GM19035 (cell line): ENCODE measurements around the gene CDK4.

Source experiments
- ATAC-seq: cut with Tn5 transposase; IDR thresholded peaks from one replicate; pipeline ENCODE4 v1.9.1; 2021; ENCODE audit not compliant: unreplicated experiment

The CDK4 gene

DNA sequence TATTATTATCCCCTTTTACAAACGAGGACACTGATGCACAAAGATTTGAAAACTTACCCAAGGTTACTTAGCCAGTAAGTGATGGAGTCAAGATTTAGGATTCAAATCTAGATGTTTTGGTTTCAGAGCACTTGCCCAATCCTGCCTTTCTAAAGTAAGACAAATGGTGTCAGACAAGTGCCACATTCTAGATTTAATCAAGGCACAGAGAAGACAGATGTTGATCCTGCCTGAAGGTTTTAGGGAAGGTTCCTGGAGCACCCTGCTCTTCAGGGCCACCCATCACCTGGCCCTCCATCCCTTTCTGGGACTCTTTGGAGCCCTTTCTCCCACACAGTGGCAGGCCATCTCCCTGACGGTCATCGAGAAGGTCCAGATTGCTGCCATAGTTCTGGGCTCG is 5.7 kb upstream of the CDK4 start:
- no peak for ATAC-seq

DNA sequence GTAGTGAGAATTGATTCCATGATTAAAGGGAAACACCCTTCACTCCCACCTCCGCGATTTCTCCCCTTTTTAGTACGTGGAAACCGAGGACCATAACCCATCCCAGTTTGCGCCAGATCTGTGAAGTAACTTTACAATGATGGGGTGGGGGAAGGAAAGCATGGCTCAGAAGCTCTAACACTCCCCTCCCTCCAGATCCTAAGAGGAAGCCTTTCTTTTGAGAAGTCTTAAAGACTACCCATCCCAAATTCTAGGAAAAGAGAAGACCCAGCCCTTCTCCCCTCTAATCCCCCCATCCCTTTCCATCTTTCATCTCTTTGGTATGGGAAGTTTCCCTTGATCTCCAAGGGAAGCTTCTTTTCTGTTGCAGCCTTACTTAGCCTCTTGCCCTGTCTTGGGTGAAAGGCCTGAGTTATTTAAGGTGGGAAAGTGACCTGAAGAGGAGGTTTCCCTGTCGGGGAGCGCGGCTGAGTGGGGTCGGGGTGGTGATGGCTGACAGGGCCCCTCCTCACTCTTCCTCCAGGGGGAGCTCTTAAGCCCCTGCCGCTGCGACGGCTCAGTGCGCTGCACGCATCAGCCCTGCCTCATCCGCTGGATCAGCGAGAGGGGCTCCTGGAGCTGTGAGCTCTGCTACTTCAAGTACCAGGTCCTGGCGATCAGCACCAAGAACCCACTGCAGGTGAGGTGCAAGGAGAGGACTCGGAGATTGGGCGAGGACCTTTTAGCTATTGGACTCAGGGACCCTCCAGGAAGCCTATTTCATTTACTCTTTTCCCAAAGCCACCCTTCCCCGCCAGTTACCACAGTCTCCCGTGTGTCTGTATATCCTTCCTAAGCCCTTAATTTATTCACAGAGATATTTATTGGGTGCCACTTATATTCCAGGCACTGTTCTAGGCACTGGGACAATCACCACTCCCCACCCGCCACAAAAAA is 4.6 kb upstream of the CDK4 start:
- no peak for ATAC-seq

DNA sequence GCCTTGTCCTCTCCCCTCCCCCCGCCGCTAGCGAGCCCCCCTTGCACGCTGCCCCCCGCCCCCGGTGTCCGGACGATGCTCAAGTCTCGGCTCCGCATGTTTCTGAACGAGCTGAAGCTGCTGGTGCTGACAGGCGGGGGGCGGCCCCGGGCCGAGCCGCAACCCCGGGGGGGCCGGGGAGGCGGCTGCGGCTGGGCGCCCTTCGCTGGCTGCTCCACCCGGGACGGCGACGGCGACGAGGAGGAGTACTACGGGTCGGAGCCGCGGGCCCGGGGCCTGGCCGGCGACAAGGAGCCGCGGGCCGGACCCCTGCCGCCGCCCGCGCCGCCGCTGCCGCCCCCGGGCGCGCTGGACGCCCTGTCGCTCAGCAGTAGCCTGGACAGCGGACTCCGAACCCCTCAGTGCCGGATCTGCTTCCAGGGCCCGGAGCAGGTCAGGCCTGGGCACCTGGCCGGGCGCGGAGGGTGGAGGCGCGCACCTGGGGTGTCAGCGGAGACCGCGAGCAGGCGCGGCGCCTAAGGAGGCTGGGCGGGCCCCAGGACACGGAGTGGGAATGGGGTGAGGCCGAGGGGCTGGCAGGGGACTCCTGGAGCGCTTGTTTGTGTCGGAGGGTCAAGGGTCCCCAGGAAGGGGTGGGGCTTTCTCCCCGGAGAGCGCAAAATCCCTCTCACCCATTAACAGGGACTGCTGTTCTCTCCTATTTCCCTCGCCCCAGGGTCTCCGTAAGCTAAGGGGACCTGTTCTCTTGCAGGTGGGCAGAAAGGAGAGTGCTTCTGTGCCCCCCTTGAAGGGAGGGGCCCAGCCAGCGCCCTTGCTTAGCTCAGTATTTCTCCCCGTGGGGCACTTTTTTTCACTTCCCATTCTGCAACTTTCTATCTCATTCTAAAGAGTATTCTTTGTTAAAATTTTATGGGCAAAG is 3.6 kb upstream of the CDK4 start:
- no peak for ATAC-seq

DNA sequence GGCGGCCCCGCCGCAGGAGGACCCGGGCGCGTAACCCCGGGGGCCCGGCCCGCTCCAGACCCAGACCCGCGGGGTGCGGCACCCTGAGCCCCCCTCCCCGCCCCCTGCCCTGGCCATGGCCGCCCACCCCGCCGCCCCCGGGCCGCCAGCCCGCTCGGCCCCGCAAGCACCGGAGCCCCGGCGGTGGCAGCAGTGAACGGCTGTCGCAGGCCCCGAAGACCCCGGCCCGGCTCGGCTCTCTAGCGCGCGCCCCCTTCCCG is 3.0 kb upstream of the CDK4 start:
- no peak for ATAC-seq

DNA sequence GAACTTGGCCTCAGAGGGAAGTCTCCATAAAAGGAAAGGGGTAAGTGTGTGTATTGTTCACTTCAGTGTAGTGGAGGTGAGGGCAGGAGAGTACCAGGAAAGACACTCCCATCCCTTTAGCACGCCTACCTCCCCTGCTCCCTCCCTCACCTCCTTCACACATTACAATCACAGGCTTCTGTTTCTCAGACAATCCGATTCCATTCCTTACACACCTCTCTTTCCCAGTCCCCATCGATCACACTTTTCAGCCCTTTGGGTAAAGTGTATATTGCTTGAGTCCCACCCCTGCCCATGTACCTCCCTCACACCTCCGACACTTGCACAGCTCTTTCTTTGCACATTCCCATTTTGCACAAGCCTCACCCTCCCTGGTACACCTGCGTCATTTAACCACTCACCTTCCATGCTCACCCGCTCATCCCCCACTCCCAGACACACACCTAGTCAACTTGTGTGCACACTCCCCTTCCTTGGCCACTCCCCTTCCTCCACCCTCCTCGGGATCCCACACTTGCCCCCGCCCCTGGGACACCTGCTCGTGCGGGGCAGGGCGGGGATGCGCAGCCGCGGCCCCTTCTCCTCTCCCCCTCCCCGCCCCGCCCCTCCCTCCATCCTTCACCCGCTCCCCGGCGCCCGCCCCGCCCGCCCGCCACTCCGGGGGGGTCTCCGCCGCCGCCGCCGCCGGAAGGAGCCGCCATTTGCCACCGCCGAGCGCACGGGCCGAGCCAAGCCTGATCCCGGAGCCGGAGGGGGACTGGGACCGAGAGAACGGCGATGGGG is 2.5 kb upstream of the CDK4 start, which contains the start of gene MARCHF9:
TSS of gene MARCHF9 (plus strand) at position 693 of the 783 bp plus-strand sequence. CDS start 426 bp downstream, outside the sequence.
- ATAC-seq: peak; percentile 31

DNA sequence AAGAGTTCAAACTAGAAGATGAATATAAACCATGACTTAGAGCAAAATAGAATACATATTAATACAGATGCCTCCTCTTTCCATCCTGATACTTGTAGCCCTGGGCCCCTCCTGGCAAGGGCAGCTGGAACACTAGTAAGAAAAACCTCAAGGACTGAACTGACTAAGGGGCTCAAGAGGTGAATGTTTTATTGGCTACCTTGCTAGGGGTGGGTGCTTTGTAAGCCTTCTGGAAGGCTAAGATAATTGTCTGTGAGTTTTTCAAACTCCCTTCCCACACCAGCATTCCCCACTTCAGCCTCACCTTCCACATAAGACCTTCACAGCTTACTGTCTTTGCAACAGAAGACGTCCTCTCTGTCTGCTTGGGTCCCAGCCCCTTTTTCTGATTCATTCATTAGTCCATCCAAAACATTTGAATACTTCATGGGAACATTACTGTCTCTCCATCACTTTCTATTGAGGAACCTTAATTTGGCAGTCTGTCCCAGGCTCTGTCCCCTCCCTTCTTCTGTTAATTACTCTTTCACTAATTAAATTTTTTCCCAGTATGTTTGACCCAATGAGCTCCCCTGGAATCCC is 1.7 kb upstream of the CDK4 start:
- no peak for ATAC-seq

DNA sequence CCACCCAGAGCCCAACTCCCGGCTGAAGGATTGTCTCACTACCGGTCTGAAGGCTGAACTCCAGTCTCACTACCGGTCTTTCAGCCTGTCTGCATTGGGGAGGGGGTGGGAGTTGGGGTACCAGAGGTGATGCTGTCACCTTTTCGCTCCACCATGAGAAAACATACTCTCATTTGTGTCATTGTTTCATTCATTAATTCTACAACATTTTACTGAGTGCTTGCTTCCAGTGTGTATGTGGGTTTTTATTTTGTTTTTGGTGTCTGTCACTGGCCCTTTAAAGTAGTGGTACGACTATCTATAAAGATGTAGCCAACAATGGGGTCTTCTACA is 524 bp upstream of the CDK4 start:
- ATAC-seq: no peak

DNA sequence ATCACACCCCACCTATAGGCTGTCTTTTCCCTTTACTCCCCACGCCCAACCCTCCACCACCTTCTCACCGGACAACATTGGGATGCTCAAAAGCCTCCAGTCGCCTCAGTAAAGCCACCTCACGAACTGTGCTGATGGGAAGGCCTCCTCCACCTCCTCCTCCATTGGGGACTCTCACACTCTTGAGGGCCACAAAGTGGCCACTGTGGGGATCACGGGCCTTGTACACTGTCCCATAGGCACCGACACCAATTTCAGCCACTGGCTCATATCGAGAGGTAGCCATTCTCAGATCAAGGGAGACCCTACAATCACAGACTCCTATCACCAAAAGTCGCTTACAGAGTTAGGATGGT is 700 bp downstream of the CDK4 start:
- no peak for ATAC-seq

DNA sequence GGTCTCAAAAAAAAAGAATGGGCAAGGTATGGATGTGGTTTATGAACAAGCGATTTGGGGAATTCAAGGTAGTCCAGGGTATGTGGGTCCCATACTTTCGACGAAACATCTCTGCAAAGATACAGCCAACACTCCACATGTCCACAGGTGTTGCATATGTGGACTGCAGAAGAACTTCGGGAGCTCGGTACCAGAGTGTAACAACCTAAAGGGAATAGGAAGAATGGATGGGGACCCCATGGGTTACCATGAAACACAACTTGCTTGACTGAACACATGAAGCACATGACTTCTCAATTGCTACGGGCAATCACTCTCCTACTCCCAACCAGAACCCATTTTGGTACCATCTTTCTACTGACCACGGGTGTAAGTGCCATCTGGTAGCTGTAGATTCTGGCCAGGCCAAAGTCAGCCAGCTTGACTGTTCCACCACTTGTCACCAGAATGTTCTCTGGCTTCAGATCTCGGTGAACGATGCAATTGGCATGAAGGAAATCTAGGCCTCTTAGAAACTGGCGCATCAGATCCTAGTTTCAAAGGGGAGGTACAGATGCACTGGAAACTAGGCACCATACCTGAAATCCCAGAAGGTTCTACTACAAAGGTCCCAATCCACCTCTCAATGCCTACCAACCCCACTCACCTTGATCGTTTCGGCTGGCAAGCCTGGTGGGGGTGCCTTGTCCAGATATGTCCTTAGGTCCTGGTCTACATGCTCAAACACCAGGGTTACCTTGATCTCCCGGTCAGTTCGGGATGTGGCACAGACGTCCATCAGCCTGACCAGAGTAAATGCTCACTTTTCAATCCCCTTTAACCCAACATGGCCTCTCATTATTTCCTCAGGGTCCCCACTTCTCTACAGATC is 1.3 kb downstream of the CDK4 start:
- no peak for ATAC-seq

DNA sequence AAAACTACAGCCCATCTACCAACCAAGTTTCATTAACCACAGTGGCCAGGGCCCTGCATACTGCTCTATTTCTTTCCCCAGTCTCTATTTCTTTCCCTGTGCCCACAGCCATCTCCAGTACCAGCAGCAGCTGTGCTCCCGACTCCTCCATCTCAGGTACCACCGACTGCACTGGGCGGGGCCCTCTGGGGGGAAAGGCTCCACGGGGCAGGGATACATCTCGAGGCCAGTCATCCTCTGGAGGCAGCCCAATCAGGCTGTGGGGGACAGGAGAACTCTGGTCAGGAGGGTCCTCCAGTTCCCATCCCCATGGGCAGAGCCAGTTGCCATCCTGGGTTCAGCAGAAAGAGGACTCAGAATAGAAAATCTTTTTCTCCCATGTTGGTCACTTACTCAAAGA is 3.0 kb downstream of the CDK4 start:
- ATAC-seq: no peak

DNA sequence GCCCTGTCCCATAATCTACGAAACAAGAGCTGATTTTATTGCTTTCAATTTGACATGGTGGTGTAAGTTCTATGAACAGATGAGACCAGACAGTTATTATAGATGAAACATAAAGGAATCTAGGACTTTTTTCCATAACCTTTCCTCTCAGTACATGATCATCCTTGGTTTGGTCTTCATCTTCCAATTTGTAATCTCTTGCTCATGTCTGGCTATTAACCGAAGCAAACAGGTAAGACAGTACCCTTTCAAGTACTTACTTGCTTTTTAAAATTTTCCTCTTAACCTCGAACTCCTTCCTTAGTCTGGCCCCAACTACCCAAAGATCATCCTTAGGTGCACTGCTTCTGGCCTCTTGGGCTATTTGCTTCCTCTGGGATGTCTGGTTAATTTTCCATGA is 6.1 kb downstream of the CDK4 start:
- ATAC-seq: no peak

DNA sequence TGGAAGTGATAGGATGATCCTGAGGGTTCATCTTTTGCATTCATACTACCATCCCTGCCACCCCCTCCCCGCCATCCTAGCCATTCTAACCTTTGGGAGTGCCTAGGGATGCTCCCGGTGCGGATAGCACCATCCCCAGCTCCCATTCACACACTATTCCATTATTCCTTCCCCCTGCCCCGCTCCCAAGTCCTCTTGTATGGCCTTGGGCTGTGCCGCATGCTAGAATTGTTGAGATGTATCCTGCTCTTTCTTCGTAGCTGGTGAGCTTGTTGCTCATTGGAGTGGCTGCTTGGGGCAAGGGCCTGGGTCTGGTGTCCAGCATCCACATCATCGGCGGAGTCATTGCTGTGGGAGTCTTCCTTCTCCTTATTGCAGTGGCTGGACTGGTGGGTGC is 6.6 kb downstream of the CDK4 start:
- no peak for ATAC-seq

DNA sequence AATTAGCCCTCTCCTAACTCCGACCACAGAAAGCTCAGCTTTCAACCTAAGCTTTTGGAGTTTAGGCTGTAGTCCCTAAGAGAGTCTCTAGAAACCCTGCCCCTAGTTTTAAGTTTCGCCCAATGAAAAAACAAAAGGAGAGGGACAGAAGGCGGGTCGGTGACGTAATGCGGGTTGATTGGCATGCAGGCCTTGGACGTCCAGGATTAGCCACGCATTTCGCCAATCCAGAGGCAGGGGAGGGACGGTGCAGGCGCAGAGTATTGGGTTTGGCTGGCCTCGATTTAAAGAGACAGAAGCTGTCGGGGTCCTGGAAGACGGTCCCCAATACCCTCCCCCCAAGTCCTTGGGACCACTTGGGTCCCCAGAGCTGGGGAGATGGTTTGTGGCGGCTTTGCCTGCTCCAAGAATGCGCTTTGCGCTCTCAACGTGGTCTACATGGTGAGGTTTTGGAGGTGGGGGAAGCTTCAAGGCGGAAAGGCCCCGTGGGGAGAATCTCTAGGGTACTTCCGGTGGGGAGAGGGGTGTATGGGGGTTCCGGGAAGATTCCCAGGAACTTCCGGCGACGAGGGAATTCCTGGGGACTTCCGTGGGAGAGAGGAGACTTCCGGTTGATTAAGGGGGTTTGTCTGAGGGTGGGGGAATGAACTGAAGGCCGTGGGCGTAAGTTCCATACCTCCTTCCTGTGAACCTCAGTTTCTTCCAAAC is 7.2 kb downstream of the CDK4 start, which contains the start of gene TSPAN31:
TSS of gene TSPAN31 (plus strand) at position 263 of the 708 bp plus-strand sequence. CDS start at position 379, 116 bp downstream.
- ATAC-seq: peak; percentile 84

DNA sequence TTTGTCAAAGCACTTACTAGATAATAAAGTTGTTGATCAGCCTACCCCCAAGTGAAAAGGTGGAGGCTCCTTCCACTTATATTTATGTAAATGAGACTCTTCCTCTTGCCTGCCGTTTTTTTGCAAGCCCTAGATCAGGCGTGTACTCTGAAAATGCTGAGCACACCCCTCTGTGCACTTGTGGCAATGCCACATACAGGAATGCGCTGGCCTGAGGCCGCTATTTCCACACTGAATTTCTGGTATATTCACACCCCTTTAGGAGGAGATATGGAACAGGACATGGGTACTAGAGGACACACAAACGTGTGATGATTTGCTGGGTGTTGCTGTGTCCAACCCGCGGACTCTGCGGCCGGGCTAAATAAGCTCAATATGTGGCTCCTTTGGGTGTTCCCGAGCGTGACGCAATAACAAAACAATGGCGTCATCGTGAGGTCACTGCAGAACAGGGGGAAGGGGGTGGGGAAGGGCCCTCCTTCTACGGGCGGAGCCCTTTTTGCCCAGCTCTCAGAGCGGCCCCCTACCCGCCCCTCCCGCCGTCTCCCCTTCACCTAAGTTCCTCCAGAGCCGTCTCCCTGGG is 7.8 kb downstream of the CDK4 start:
- peak; percentile 43 for ATAC-seq

DNA sequence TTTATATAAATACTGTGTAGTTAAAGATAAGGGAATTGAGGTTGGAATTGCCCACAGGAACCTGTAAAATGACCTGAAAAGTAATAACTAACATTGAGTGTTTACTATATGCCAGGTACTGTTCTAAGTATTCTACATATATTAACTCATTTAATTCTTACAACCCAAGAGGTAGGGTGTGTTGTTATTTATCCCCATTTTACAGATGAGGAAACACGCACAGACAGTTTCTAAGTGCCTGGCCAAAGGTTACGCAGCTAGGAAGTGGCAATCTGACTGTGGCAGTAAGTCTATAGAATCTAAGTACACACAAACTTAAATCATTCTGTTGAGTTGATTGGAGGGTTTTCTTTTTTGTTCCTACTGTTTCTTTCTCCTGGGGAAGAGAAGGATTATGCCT is 8.3 kb downstream of the CDK4 start:
- no peak for ATAC-seq

DNA sequence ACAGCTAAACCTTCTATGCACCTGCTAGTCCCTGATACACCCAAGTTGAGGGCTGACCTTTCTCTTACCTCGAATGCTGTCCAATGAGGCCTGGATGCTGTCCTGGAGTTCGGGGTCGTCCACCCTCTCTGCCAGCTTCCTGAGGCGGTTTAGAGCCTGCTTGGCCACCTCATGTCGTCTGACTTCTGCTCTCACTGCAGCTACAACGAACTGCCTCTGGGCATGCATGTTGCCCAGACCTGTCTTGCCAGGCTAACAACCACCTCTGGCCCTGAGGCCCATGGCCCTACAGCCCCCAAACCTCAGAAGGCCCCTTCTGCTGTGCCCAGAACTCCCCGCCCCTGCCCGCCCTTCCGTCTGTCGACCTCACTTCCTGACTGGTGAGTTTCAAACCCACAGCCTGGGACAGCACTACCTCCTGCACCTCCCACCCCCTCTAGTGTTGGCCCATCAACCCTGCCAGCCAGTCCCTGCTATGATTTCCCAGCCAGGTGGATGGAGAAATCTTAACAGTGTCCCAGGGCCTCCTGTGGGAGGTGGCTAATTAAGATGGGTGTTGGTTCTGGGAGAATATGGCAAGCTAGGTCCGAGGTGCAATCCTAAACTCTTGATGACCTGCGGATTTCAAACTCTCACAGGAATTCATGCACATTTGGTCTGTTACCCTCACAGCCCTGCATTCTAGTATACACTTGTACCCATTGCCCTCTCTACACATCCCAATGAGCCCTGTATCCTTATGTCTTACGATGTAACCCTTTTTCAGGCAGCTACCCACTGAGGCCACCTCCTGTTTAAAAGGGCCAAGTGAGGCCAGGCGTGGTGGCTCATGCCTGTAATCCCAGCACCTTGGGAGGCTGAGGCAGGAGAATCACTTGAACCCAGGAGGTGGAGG is 10.0 kb downstream of the CDK4 start:
- ATAC-seq: peak; percentile 55

DNA sequence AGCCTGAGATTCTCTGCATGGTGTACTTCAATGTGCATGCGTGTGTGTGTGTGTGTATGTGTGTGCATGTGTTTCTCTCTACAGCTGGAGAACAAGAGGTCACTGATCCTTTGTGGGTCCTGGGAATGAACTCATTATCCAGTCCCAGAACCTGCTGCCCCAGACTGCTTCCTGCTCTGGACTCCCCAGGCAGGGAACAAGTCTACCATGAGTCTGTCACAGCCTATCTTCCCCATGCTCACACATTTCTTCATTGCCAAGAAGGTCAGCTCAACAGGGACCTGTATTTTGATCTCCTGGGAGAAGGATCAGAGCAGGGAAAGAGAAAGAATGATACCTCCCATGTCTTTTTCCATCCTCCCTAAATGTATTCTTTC is 10.7 kb downstream of the CDK4 start:
- ATAC-seq: no peak
